Measurements from ENCODE around the gene ITGA8. TPM values are rescaled to one million over a fixed set of nuclear protein-coding genes. Genes with fewer than 3 reads are reported as not detected.

ITGA8 gene
- total RNA-seq, 1 experiment from 2014 or later = not detected

DNA sequence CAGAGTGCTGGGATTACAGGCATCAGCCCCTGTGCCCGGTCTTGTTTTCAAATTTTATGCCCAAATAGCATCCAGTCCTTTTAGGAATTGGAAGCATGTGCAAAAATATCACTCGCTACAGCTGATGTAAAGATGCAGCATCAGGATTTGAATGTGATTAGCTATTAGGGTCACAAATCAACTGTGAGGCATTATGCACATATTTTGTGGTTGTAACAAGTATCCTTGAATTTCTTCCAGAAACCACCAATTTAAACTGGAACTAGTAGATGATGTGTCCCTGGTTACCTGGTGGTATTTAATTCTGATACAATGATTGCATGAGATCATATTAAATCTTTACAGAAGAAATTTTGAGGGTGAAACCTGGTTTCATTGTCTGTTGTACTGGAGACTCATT, 41.0 kb upstream of the ITGA8 start:
- BruUV-seq (replicated peaks) = no TSS peak
- TF ChIP-seq, protein P1, sequence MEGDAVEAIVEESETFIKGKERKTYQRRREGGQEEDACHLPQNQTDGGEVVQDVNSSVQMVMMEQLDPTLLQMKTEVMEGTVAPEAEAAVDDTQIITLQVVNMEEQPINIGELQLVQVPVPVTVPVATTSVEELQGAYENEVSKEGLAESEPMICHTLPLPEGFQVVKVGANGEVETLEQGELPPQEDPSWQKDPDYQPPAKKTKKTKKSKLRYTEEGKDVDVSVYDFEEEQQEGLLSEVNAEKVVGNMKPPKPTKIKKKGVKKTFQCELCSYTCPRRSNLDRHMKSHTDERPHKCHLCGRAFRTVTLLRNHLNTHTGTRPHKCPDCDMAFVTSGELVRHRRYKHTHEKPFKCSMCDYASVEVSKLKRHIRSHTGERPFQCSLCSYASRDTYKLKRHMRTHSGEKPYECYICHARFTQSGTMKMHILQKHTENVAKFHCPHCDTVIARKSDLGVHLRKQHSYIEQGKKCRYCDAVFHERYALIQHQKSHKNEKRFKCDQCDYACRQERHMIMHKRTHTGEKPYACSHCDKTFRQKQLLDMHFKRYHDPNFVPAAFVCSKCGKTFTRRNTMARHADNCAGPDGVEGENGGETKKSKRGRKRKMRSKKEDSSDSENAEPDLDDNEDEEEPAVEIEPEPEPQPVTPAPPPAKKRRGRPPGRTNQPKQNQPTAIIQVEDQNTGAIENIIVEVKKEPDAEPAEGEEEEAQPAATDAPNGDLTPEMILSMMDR (IDR thresholded peaks at IDR 0.05; ENCODE audit: unreplicated experiment) = no peak
- intact Hi-C loops (cut with micrococcal nuclease) = no loop called here
- ChIA-PET CTCF (no interaction called here), POLR2A (no interaction called here)
- H3K4me1 Mint-ChIP-seq (ENCODE audit: insufficient read depth, unreplicated experiment) = no peaks in the 10 kb centered on the region
- H3K4me3 Mint-ChIP-seq (ENCODE audit: unreplicated experiment) = no peak overlapping the region
- H3K27me3 Mint-ChIP-seq (ENCODE audit: insufficient read depth, unreplicated experiment) = peaks cover 34% of the 10 kb centered on the region
- no peak overlapping the region for H3K27ac Mint-ChIP-seq (ENCODE audit: low read depth, unreplicated experiment)
- no peak for DNase-seq (ENCODE audit: unreplicated experiment)
- no peaks in the 10 kb centered on the region for H3K36me3 Mint-ChIP-seq (ENCODE audit: insufficient read depth, unreplicated experiment)
- H3K9me3 Mint-ChIP-seq (ENCODE audit: unreplicated experiment) = peaks cover 13% of the 10 kb centered on the region

DNA sequence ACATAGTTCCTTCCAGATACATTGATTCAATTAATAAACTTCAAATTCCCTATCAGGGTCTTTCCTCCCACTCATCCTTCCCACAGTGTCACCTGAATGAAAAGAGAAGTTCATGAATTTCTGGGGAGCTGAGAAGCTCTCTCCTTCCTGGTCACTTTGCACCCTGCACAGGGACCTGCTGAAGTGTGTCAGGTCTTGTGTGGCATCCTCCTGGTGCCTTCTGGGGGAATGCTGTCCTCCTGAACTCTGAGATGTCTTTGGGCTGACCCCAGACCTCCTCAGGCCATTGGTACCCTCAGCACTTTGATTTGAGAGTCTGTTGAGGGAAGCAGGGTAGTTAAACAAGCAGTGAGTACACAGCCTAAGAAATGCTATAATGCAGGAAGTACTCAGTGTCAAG, 39.5 kb upstream of the ITGA8 start:
- Mint-ChIP-seq H3K27me3 (ENCODE audit: insufficient read depth, unreplicated experiment) (peaks cover 36% of the 10 kb centered on the region), H3K9me3 (ENCODE audit: unreplicated experiment) (peaks cover 2% of the 10 kb centered on the region), H3K4me1 (ENCODE audit: insufficient read depth, unreplicated experiment) (no peaks in the 10 kb centered on the region), H3K36me3 (ENCODE audit: insufficient read depth, unreplicated experiment) (no peaks in the 10 kb centered on the region), H3K27ac (ENCODE audit: low read depth, unreplicated experiment) (no peak overlapping the region), H3K4me3 (ENCODE audit: unreplicated experiment) (no peak overlapping the region)
- intact Hi-C loops (cut with micrococcal nuclease) = no loop called here
- no peak for DNase-seq (ENCODE audit: unreplicated experiment)
- TF ChIP-seq, protein P1 (IDR thresholded peaks at IDR 0.05; ENCODE audit: unreplicated experiment) = no peak
- no TSS peak for BruUV-seq (replicated peaks)
- CTCF ChIA-PET = no interaction called here
- POLR2A ChIA-PET = no interaction called here

DNA sequence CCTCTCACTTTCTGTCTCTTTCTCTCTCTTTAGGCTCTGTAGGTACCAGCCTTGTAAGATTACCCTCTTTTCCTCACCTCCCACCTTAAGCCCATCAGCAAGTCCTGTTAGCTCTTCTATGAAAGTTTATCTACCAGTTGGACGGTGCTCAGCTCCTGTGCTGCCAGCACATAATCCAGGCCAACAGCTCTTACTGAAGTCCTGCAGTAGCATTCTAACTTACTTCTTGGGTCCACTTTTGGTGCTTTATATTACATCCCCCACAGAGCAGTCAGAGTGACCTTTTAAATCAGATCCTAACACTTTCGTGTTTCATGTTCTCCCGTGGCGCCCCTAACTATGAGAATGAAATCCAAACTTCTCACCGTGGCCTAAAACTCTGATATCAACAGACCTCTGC, 38.9 kb upstream of the ITGA8 start:
- CTCF ChIA-PET = no interaction called here
- Mint-ChIP-seq H3K27me3 (ENCODE audit: insufficient read depth, unreplicated experiment) (peaks cover 36% of the 10 kb centered on the region), H3K4me3 (ENCODE audit: unreplicated experiment) (no peak overlapping the region), H3K36me3 (ENCODE audit: insufficient read depth, unreplicated experiment) (no peaks in the 10 kb centered on the region), H3K4me1 (ENCODE audit: insufficient read depth, unreplicated experiment) (no peaks in the 10 kb centered on the region), H3K9me3 (ENCODE audit: unreplicated experiment) (no peaks in the 10 kb centered on the region), H3K27ac (ENCODE audit: low read depth, unreplicated experiment) (no peak overlapping the region)
- TF ChIP-seq, protein P1 (IDR thresholded peaks at IDR 0.05; ENCODE audit: unreplicated experiment) = no peak
- no TSS peak for BruUV-seq (replicated peaks)
- no peak for DNase-seq (ENCODE audit: unreplicated experiment)
- intact Hi-C loops (cut with micrococcal nuclease) = no loop called here
- POLR2A ChIA-PET = no interaction called here

DNA sequence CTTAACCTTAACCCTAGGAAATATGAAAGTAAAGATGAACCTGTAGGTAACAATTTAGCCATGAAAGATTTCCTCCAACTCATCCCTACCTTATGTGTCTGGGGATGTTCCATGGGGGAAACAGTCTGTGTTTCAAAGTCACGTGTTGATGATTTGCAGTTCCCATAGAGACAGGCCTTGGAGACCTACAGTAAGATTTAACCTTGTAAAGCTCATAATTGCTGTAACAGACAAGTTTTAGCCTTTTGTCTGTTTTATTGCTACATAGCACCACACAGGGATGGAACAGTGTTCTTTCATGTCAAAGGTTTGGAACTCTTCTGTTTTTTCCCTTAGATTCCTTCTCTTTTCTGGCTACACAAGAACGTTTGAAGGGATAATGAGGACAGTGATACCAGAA, 35.2 kb upstream of the ITGA8 start:
- no TSS peak for BruUV-seq (replicated peaks)
- ChIA-PET POLR2A (no interaction called here), CTCF (no interaction called here)
- H3K9me3 Mint-ChIP-seq (ENCODE audit: unreplicated experiment) = no peaks in the 10 kb centered on the region
- no peak for DNase-seq (ENCODE audit: unreplicated experiment)
- no peak overlapping the region for H3K27ac Mint-ChIP-seq (ENCODE audit: low read depth, unreplicated experiment)
- H3K36me3 Mint-ChIP-seq (ENCODE audit: insufficient read depth, unreplicated experiment) = no peaks in the 10 kb centered on the region
- peaks cover 41% of the 10 kb centered on the region for H3K27me3 Mint-ChIP-seq (ENCODE audit: insufficient read depth, unreplicated experiment)
- intact Hi-C loops (cut with micrococcal nuclease) = no loop called here
- no peak overlapping the region for H3K4me3 Mint-ChIP-seq (ENCODE audit: unreplicated experiment)
- TF ChIP-seq, protein P1 (IDR thresholded peaks at IDR 0.05; ENCODE audit: unreplicated experiment) = no peak
- no peaks in the 10 kb centered on the region for H3K4me1 Mint-ChIP-seq (ENCODE audit: insufficient read depth, unreplicated experiment)

All from MCF 10A (cell line).